ENCODE data around the gene KCND2.

DNA sequence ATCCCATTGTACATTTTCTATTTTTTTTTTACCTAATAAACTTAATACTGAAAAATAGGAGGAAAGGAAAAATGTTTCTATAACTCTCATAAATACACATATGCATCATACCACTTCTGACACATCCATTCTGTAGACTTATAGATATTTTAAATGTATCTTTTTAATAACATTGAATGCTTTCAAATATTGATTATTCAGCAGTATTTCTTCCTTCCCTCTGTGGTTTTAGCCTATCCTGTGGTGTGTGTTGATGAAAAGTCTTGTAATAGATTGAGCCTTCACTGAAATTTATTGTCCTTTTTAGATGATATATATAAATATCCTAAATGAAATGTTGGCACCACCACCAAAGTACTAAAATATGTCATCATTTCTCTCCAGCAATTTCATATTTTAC, 366.9 kb downstream of the KCND2 start:
- no peak for TF ChIP-seq RAD21 (IDR thresholded peaks at IDR 0.05 in 1 of 2, conservative IDR thresholded peaks at IDR 0.05 in 1 of 2; ENCODE audit: low read depth in 2 of 2, low read length in 2 of 2)
- TF ChIP-seq POLR2A (IDR thresholded peaks at IDR 0.05; ENCODE audit: control extremely low read depth in 1 of 2, low read depth in 2 of 2, low read length in 2 of 2), result no peak
- TF ChIP-seq, protein P1, sequence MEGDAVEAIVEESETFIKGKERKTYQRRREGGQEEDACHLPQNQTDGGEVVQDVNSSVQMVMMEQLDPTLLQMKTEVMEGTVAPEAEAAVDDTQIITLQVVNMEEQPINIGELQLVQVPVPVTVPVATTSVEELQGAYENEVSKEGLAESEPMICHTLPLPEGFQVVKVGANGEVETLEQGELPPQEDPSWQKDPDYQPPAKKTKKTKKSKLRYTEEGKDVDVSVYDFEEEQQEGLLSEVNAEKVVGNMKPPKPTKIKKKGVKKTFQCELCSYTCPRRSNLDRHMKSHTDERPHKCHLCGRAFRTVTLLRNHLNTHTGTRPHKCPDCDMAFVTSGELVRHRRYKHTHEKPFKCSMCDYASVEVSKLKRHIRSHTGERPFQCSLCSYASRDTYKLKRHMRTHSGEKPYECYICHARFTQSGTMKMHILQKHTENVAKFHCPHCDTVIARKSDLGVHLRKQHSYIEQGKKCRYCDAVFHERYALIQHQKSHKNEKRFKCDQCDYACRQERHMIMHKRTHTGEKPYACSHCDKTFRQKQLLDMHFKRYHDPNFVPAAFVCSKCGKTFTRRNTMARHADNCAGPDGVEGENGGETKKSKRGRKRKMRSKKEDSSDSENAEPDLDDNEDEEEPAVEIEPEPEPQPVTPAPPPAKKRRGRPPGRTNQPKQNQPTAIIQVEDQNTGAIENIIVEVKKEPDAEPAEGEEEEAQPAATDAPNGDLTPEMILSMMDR (IDR thresholded peaks at IDR 0.05; ENCODE audit: control extremely low read depth in 1 of 3, insufficient read depth in 1 of 3, low read depth in 1 of 3, low read length in 3 of 3), result no peak
- no peak for TF ChIP-seq TAF1 (IDR thresholded peaks at IDR 0.05; ENCODE audit: low read depth, low read length)
- TF ChIP-seq, protein P2, sequence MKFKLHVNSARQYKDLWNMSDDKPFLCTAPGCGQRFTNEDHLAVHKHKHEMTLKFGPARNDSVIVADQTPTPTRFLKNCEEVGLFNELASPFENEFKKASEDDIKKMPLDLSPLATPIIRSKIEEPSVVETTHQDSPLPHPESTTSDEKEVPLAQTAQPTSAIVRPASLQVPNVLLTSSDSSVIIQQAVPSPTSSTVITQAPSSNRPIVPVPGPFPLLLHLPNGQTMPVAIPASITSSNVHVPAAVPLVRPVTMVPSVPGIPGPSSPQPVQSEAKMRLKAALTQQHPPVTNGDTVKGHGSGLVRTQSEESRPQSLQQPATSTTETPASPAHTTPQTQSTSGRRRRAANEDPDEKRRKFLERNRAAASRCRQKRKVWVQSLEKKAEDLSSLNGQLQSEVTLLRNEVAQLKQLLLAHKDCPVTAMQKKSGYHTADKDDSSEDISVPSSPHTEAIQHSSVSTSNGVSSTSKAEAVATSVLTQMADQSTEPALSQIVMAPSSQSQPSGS (IDR thresholded peaks at IDR 0.05; ENCODE audit: low read length), result no peak
- TF ChIP-seq, protein P3, sequence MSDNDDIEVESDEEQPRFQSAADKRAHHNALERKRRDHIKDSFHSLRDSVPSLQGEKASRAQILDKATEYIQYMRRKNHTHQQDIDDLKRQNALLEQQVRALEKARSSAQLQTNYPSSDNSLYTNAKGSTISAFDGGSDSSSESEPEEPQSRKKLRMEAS (IDR thresholded peaks at IDR 0.05), result no peak
- TF ChIP-seq EP300 (IDR thresholded peaks at IDR 0.05; ENCODE audit: borderline replicate concordance in 1 of 2, low read depth in 2 of 2, low read length in 2 of 2), result no peak
- no peak for TF ChIP-seq JUND (IDR thresholded peaks at IDR 0.05; ENCODE audit: low read length)
- TF ChIP-seq TEAD4 (IDR thresholded peaks at IDR 0.05; ENCODE audit: low read depth, low read length), result no peak
